Measurements from ENCODE around the gene MT1F. TPM values are rescaled to one million over a fixed set of nuclear protein-coding genes. Genes with fewer than 3 reads are reported as not detected.

The MT1F gene
- total RNA-seq (2012; rRNA removed): not detected in 2 replicates
- 0.56 and 1.1 TPM in 2 replicates for polyA plus RNA-seq (2012; rRNA removed)
- 0.73 and 0.95 TPM in 2 replicates for polyA plus RNA-seq (2012; cell fraction: cytosol; rRNA removed)
- 0.07 and 0.26 TPM in 2 replicates for polyA plus RNA-seq (2012; cell fraction: nucleus; rRNA removed; ENCODE audit: low replicate concordance)
- not detected for Bru-seq, nascent RNA
- BruChase-seq, experiment 1, labeled RNA remaining after a 6-hour chase: not detected
- not detected for BruChase-seq, experiment 2, labeled RNA remaining after a 2-hour chase
- long read RNA-seq: 0 reads

- Histone ChIP-seq H2BK120ac (ENCODE audit: low read depth, low read length) (no peak within 1 kb of the TSS), H2AK9ac (replicated peaks; ENCODE audit: low read depth, low read length, poor library complexity) (no peak within 1 kb of the TSS), H2BK5ac (ENCODE audit: low read depth, low read length, poor library complexity, severe bottlenecking) (no peak within 1 kb of the TSS), H3K18ac (ENCODE audit: low read depth, low read length) (no peak within 1 kb of the TSS), H3K36me3 (ENCODE audit: control insufficient read depth, insufficient read depth, low read length) (no peaks in the 10 kb centered on the region), H3K56ac (ENCODE audit: extremely low read depth, insufficient read depth, low read length) (no peak within 1 kb of the TSS), H4K91ac (ENCODE audit: insufficient read depth, low read depth, low read length) (no peak within 1 kb of the TSS), H2AFZ (replicated peaks; ENCODE audit: low read length, poor library complexity) (peak within 1 kb of the TSS; percentile 73), H3K4me2 (ENCODE audit: low read depth, low read length) (peak within 1 kb of the TSS; percentile 27), H3K27ac (ENCODE audit: insufficient read depth, low read length) (no peak within 1 kb of the TSS), H3K79me1 (ENCODE audit: low read depth in 1 of 2, low read length in 2 of 2) (no peaks in the 10 kb centered on the region), H4K8ac (ENCODE audit: low read depth in 2 of 2, low read length in 2 of 2) (no peak within 1 kb of the TSS), H2BK15ac (ENCODE audit: low read depth, low read length) (no peak within 1 kb of the TSS), H2BK20ac (ENCODE audit: low read depth, low read length) (no peak within 1 kb of the TSS), H3K4me1 (ENCODE audit: control insufficient read depth, insufficient read depth, low read length) (peaks cover 2% of the 10 kb centered on the region; the same call in 1 of the 2 replicates), H3K9me3 (ENCODE audit: control insufficient read depth, insufficient read depth, low read length) (no peaks in the 10 kb centered on the region), H3K23ac (ENCODE audit: low read depth, low read length) (peak within 1 kb of the TSS; percentile 13), H3K27me3 (ENCODE audit: control insufficient read depth, insufficient read depth, low read length) (peaks cover 78% of the 10 kb centered on the region), H3K9ac (ENCODE audit: low read depth, low read length) (no peak within 1 kb of the TSS), H4K5ac (ENCODE audit: low read depth, low read length) (no peak within 1 kb of the TSS), H3K4ac (ENCODE audit: low read depth, low read length) (no peak within 1 kb of the TSS), H2AK5ac (ENCODE audit: low read depth, low read length) (no peak within 1 kb of the TSS), H3K9me1 (ENCODE audit: insufficient read depth, low read length) (peaks cover 3% of the 10 kb centered on the region; the same call in 1 of the 2 replicates), H3K4me3 (ENCODE audit: insufficient read depth, low read depth, low read length) (peak within 1 kb of the TSS; percentile 2; the same call in 1 of the 2 replicates), H4K20me1 (ENCODE audit: insufficient read depth, low read length) (no peaks in the 10 kb centered on the region), H3K14ac (replicated peaks; ENCODE audit: low read depth, low read length) (no peak within 1 kb of the TSS)
- dilution Hi-C loops (cut with HindIII; ENCODE audit: low sequenced_read_pairs, unreplicated experiment): no loop called here
- 1% methylated on average over 26 of the region's 46 CpGs; no CpG with 5 or more reads in 1 of the 2 experiments for WGBS, 2 experiments (ENCODE audit: extremely low coverage in 2 of 2, insufficient read length in 1 of 2)
- peak; percentile 28 for DNase-seq
- intact Hi-C loops (cut with micrococcal nuclease): no loop called here
- no TSS peak for BruUV-seq (replicated peaks)
- TF ChIP-seq NFE2L2 (IDR thresholded peaks at IDR 0.05; ENCODE audit: low read depth, low read length) (no peak), SMC3 (IDR thresholded peaks at IDR 0.05; ENCODE audit: low read depth, low read length) (no peak), ELK1 (IDR thresholded peaks at IDR 0.05; ENCODE audit: borderline replicate concordance, low read depth, low read length) (no peak), RAD21 (IDR thresholded peaks at IDR 0.05; ENCODE audit: low read length) (no peak), RCOR1 (IDR thresholded peaks at IDR 0.05; ENCODE audit: insufficient replicate concordance, low read length) (no peak), BHLHE40 (IDR thresholded peaks at IDR 0.05; ENCODE audit: low read depth, low read length) (no peak), CTCF (conservative IDR thresholded peaks at IDR 0.05; ENCODE audit: low read depth, low read length) (no peak), RFX5 (IDR thresholded peaks at IDR 0.05; ENCODE audit: low read depth, low read length) (no peak), MAFK (IDR thresholded peaks at IDR 0.05; ENCODE audit: low read depth, low read length) (no peak), CEBPB (IDR thresholded peaks at IDR 0.05; ENCODE audit: low read depth, low read length) (no peak), USF2 (IDR thresholded peaks at IDR 0.05; ENCODE audit: low read depth, low read length) (no peak), POLR2A (IDR thresholded peaks at IDR 0.05; ENCODE audit: low read depth, low read length) (no peak)
- ChIA-PET CTCF (no interaction called here), POLR2A (ENCODE audit: unreplicated experiment) (no interaction called here)
- in situ Hi-C loops (cut with MboI; ENCODE audit: low sequenced_read_pairs): no loop called here
- ATAC-seq (ENCODE audit: low read depth): peak; percentile 32
Observed at GRCh38 chr16:56657555-56658326, at the start of gene MT1F. MT1F (plus strand) TSS chr16:56657959; CDS start chr16:56658059, 100 bp downstream.
